Germinal center (tissue), 1 donor: ENCODE data around the gene TARBP2.
A peak's percentile ranks its signal among the peaks of the same experiment; 100 is the strongest.

Experiments
- DNase-seq: peaks from one replicate; pipeline ENCODE4 v3.0.0; 2012; ENCODE audit warnings: mixed read lengths, low spot score

The TARBP2 gene

DNA sequence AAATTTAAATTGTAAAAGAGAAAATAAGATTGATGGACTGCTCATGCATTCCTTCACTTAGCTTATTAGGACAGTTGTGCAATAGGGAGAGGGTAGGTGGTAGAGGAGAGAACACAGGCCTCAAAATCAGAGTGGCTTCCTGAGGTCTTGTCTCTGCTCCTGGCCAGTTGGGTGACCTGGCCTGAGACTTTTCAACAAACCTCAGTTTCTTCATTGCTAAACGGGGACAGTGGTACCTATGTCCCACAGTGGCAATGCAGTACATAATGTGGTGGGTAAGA, 4.4 kb upstream of the TARBP2 start:
- no peak for DNase-seq

DNA sequence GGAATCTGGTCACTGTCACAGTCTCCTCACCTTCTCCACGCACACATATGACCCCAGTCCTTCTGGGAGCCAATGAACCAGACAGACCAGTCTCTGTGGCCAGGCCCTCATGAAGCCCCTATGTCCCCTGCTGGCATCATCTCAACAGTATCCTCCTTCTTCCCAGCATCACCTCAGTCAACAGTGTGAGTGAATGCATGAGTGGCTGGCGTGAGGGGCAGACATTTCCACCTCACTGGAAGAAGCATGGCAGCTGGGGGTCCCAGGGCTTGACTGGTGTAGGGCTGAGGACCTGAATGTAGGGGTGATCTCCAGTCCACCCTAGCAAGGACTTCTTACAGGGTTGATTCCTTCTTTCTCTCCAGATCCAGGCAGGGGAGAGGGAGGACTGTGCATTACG, 3.6 kb upstream of the TARBP2 start:
- no peak for DNase-seq

DNA sequence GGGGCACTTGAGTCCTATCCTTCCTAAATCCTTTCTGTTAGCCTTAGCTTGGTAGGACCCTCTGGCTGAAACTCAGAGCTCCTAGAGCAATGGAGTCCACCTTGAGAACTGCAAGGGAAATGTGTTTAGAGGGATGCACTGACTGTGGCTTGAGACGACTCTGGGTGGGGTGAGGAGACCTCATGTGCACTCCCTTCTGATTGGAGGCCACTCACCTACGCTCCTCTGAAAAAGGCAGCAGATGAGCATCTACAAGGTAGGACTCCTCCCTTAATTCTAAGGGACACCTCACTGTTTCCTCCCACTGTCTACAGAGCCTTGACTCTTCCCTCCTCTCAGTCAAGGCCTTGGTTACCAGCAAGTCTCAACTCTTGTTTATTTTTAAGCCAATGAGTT, 2.9 kb upstream of the TARBP2 start:
- DNase-seq = no peak

DNA sequence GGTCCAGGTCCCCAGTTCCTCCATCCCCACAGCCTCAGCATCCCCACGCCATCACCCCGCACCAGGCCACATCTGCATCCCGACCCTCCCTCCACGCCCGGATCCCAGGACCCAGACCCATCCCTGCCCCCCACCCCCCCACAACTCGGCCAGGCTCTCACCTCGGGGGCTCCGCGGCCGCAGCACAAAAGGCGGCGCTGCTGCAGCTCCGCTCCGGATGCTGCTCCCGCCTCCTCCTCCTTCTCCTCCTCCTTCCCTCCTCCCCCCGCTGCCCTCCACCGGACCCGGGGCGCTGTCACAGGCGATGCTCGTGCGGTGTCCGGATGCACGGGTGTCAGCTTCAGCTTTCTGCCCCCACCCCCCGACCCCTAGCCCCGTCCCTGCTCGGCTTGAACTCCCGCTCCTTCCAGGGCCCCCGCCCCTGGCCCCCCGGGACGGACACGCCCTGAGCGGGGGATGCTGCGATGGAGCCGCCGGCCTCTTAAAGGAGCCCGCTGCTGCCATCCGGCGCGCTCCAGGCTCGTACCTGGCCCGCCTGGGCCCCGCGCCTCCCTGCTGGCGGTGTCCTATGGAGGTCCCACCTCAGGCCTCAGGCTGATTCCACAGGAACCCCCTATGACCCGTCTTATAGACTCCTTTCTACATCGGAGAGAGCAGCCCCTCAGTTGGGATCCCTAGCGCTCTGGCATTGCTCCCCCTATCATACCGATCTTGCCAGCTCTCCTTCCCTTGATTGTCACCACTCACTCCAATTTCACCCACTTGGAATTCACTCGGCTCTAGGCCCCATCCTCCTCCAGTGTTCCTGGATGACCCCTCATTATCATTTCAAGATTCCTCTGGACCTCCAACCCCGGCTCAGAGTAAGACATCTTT, 1.6 kb upstream of the TARBP2 start, which contains the start of gene MAP3K12:
Gene MAP3K12 (minus strand): TSS at position 193 of the 876 bp plus-strand sequence. CDS start 12,067 bp downstream, outside the sequence.
- peak; percentile 48 for DNase-seq

DNA sequence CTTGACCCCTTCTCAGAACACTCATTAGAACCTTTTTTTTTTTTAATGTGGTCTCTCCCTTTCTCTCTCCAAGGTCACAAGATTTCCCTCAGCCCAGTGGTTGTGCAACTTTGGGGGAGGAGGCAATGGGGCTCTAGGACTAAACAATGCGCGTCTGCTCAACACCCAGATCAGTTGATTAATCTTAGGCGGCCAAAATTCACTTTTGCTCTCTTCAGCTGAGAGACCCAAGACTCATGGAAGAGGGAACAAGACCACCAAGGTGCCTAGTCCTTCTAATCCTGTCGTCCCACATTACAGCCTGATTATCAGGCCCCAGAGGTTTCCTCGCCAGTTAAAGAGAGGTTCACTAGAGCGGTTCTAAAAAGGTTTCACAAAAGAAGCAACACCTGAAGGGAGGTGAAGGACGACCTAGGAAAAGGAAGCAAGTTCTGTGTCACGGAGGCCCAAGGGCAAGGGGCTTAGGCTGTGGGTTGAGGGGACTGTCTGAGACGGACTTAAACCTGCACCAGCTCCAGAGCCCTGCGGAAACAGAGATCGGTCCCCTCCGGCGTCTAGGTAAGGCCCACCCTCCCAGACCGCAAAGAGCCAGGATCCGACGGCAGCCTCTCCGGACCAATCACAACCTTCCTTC, 824 bp upstream of the TARBP2 start:
- no peak for DNase-seq

DNA sequence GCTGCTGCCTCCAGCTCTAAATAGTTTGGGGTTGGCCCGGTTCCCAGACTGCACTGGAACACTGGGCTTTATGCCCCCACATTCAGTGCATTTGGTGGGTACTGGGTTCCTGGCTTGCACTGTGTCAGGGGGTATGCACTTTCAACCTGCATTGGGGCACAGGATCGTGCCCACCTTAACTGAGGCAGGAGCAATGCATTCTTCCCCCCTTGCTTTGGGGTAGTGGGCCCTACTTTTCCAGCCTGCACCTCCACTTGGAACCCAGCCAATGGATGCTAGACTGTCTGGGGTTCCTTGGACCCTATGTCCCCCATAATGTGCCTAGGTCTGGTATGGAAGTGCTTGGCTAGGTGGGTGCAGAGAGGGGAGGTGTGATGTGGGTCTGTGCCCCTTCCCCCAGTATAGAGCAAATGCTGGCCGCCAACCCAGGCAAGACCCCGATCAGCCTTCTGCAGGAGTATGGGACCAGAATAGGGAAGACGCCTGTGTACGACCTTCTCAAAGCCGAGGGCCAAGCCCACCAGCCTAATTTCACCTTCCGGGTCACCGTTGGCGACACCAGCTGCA, 615 bp downstream of the TARBP2 start:
- DNase-seq = no peak

DNA sequence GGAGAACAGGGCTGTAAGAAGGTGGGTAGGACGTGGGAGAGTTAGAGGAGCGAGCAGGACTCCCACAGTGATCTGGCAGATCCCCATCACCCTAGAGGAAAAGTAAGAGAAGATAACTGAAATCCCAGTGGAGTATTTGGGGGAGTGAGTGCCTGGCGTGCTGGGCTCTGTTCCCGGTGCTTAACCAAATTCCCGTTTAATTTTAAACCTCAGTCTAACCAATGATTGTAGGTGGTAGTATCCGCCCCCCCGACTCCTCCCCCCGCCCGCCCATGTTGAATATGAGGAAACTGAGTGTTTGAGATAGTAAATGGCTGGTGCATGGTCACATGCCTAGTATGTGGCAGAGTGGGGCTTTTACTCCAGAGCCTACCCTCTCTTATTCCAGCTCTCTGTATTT, 1.2 kb downstream of the TARBP2 start:
- DNase-seq = no peak

DNA sequence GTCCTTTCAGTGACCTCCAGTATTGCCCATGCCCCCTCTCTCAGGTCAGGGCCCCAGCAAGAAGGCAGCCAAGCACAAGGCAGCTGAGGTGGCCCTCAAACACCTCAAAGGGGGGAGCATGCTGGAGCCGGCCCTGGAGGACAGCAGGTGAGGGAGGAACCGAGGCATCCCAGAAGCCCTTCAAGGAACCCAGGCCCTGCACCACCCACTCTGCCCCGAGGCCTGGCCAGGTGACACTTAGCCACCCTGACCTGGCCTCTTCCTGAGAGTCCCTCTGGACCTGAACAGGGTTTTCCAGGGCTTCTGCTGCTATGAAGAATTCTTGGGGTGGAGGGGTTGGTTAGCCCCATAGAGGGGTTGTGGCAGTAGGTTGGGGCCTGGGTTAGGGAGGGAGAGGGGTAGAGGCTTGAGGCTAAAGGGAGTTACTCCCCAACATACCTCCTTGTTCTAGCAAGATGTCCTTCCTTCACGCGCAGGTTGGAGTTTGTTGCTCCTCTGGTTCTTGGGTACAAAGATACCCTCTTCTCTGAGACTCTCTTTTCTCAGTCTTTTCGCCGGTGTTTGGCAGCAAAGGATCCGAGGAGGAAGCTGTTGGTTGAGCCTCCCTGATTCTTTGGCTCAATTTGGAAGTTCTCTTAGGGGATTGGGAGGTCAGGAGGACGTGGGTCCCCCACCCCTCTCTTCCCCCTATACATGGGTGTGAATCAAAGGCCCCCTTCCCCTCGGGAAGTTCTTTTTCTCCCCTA, 2.1 kb downstream of the TARBP2 start:
- no peak for DNase-seq

DNA sequence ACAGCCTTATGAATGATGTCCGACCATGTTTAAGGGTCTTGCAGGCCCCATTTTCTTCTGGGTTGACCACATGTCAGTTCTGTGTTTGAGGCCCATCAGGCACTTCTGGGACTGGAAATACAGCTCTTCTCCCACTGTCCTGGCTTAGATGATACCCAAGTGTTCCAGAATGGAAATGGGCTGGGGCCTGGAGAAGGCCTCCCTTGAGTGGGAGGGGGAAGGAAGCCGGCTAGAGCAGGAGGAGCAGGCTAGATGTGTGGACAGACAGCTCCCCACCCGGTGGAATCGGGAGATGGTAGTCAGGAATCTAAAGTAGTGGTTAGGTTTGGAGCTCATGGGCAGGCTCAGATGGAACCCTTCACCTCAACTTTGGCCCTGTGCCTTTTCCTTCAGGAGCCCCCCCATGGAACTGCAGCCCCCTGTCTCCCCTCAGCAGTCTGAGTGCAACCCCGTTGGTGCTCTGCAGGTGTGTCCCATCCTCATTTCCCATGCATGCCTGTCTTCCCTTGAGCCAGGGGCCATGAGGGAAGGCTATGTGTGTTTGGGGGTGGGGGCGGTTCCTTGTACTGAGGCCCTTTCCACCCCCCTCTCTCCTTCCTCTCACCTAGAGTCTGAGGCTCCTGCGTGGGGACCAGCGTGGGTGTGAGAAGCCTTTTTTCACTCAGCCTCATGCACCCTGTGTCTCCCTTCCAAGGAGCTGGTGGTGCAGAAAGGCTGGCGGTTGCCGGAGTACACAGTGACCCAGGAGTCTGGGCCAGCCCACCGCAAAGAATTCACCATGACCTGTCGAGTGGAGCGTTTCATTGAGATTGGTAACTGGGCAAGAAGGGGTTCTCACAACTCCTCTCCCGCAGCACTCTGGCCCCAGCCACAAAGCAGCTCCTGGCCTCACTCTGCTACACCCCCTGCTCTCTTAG, 3.2 kb downstream of the TARBP2 start:
- DNase-seq = no peak

DNA sequence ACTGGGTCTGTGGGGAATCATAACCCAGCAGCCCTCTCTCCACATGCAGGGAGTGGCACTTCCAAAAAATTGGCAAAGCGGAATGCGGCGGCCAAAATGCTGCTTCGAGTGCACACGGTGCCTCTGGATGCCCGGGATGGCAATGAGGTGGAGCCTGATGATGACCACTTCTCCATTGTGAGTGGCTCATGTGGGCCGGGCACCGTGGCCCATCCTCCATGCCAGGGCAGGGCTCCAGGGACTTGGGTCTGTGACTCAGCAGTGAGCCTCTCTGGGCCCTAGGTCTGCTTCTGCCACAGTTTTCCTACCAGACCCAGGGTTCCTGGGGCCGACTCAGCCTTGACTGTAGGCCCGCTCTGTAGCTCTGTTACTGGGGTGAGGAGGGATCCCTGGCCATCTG, 4.0 kb downstream of the TARBP2 start:
- no peak for DNase-seq

DNA sequence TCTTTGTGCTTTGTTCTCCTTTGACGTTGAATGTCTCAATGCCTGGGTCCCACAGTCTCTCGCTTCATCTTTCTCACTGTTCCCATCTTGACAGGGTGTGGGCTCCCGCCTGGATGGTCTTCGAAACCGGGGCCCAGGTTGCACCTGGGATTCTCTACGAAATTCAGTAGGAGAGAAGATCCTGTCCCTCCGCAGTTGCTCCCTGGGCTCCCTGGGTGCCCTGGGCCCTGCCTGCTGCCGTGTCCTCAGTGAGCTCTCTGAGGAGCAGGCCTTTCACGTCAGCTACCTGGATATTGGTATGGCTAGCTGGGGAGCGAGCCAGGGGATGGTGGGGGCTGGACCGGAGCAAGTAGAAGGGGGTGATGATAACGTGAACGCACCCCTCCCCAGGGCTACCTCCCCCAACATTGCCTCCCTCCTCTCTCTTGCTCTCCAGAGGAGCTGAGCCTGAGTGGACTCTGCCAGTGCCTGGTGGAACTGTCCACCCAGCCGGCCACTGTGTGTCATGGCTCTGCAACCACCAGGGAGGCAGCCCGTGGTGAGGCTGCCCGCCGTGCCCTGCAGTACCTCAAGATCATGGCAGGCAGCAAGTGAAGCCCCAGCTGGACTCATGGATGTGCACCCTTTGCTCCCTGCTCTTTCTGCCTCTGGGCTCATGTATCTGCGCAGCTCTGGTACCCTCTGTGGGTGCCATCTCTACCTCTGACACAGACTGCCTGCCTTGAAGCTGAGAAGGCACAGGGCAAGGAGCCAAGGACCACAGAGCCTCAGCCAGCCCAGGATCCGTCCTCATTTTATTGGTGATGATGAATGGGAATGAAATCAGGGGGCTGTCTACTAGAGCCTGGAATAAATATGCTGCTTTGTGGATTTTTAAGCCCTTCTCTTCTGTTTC, 4.7 kb downstream of the TARBP2 start:
- no peak for DNase-seq

DNA sequence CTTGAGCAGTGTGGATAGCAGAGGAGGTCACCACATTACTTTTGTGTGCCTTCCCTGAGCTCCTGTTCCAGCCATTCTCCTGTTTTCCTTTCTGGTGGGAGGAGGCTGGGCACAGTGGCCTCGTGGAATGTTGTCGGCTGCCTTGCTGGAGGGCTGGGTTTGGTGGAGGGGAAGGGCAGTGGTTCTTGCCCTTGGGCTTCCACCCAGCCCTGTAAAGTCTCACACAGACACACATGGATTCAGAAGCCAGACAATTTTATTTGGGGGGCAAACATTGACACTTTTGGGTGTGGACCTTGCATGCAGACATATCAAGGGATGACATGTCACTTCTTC, 5.3 kb downstream of the TARBP2 start:
- no peak for DNase-seq

DNA sequence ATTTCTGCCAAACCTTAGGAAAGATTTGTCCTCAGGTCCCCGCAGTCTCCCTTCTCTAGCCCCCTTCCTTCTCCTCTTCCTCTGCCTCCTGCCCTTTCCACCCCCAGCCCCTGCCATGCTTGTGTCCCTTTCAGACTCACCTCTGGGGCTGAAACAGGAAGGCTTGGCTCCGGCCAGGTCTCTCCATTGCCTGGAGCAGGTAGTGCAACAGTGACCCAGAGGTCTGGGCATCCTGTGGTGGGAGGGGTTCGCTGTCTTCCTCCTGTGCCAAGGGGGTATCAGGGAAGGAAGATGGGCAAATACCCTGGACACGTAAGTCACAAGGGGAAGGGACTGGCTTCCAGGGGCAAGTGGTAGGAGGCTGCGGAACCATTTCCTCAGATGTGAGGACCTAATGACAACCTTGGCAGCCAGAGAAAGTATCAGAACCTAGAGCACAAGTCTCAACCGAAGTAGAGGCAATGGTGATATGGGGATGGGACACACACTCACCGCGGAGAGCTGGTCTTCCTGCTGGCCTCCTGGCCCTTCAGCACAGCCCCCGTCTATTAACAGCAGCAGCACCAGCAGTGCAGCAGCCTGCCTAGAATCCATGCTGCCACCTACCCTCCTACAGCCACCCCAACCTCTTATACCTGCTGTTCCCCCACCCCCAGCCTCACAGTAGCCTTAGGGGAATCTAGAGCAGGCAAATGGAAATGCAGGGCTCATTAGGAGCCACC, 6.0 kb downstream of the TARBP2 start, which contains the start of gene NPFF:
Gene NPFF (minus strand): TSS at position 604 of the 722 bp plus-strand sequence. CDS start 10 bp downstream, at position 594.
- DNase-seq = no peak

DNA sequence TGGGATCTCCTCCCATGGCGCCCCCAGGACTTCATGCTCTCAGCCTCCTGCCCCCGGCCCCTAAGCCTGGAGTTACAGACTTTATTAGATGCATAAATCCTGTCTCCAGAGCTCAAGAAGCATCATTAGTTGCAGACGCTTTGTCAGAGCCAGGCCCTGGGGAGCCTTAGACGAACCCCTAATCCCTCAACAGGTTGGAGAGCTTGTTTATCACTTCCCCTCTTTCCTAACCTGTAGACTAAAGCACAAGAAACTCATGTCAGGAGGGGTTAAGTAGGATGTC, 6.5 kb downstream of the TARBP2 start:
- DNase-seq = no peak

DNA sequence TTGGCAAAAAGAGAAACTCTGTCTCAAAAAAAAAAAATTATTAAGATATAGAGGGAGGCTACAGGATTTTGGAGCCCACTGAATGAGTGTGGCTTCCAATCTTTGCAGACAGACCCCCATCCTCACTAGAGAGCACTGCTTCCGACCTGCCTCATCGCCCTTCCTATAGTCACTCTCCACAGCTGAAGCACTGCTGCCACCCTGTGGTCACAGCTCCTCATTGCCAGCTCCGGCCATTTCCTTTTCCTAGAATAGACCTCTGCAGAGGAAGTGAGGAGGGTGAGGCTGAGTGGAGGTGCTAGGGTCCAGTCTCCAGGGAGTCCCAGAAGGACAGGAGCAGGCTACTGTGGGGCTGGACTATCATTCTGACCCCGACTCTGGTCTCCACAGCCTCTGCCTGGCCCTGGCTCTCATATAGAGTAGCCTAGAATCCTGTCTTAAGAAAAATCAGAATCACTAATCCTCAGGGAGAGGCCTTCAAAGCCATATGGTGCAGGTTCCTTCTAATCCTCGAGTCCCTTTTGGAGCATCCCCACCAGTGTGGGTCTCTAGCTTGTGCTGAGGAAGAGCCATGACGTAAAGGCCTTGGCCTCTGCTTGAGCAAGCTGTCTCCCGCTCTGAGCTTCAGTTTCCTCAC, 7.6 kb downstream of the TARBP2 start:
- DNase-seq = peak; percentile 82

DNA sequence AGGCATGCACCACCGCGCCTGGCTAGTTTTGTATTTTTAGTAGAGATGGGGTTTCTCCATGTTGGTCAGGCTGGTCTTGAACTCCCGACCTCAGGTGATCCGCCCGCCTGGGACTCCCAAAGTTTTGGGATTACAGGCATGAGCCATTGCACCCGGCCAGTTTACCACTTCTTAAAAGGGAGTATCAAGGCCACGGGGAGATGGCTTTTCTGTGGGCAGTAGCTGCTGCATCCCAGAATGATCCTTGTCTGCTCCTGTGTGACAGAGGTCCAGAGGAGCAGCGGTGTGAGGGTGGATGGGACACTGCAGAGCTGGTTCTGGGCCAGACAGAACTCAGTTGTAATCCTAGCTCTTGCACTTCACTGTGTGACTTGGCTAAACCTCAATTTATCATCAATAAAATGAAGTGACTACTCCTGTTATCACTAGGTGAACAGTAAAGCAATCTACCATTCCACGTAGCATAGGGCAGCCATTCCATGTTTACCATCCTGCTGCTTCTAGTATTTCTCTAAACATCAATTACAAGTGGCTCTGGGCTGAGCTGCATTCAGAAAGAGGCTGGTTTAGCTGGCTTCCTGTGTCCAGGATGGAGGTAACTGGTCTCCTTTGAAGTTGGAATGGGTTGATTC, 9.2 kb downstream of the TARBP2 start:
- no peak for DNase-seq

DNA sequence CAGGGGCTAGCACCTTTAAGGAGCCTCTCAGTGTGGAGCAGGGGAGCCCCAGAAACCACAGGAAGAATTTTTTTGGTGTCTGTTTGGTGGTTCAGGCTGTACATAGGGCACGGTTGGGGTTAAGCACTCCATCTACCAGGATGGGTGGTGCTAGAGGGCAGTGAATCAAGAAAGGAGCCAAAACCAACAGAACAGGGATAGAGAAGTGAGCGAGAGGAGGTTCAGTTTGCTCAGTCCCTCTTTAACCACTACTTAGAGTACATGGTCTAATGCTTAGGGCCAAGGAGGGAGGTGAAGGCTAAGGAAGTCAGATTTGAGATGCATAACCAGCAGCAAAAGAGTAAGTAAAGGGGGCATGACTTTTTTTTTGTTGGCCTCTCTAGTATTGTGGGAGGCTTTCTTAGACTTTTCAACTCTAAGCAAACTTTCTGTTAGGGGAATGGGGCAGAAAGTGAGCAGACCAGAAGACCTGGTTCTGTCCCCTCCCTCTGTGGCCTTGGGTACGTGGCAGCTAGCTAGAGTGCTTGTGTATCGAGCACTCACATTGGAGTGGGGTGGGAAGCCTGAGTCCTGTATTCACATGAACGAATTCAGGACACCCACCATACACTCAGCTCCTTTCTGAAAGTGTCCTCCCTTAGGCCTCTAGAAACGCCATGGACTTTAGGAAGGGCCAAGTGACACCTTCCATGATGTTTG, 12.8 kb downstream of the TARBP2 start:
- DNase-seq = no peak

DNA sequence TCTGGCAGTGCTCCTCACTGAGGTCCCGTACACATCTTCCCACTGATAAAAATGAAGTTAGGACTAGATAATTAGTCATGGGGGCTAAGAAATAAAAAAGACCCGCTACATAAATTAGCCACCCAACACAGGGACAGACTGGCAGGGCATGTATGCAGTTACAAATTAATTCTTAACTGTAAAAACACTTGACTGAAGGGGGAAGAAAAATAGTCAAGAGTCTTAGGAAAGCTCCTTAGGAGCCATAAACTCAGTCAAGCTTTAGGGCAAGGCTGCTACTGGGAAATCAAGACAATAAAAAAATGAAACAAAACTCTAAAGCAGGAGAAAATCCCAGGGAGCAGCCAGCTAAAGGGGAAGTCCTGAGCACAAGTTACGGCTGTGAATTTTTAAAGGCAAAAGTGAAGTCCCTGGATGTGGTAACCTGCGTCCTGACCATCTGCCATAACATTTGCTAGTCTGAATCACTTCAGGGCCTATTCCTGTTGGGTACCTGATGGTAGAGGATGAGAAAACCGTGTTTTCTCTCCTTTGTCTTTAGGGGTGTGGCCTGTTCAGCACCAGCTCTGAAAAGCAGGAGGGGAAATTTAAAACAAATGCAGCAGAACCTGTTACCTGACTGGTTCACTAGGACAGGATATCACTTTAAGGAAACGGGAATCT, 13.7 kb downstream of the TARBP2 start:
- DNase-seq = no peak
